MV-4-11 (cell line): ENCODE data around the gene ABCD1.

Experiments used
- DNase-seq: peaks from one replicate; lab custom pipeline; 2025; lab: John Stamatoyannopoulos, UW

Gene ABCD1

DNA sequence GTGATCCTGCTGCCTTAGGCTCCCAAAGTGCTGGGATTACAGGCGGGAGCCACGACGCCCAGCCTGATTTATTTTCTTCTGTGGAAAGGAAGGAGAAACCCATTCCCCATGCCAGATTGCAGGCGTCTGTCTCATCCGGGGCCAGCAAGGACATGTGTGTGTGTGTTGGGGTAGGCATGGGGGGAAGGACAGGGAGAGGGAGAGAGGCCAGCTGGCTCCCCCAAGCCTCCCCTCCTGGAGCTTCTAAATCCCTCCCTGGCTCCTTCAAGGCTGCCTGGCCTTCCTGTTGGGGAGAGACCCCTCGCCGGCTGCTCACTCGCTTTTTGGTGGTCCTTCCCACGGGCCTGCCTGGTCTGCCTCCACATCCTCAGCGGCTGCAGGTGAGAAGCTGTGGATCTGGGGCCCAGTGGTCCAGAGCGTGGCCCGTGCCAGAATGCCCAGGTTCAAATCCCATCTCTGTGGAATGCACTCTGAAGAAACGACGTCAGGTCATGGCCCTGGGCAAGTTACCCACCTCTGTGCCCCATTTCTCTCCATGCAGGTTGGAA, 38.0 kb downstream of the ABCD1 start:
- no peak for DNase-seq

- no peak for DNase-seq
Observed at GRCh38 chrX:153763298-153763932, 38.8 kb downstream of the ABCD1 start.

DNA sequence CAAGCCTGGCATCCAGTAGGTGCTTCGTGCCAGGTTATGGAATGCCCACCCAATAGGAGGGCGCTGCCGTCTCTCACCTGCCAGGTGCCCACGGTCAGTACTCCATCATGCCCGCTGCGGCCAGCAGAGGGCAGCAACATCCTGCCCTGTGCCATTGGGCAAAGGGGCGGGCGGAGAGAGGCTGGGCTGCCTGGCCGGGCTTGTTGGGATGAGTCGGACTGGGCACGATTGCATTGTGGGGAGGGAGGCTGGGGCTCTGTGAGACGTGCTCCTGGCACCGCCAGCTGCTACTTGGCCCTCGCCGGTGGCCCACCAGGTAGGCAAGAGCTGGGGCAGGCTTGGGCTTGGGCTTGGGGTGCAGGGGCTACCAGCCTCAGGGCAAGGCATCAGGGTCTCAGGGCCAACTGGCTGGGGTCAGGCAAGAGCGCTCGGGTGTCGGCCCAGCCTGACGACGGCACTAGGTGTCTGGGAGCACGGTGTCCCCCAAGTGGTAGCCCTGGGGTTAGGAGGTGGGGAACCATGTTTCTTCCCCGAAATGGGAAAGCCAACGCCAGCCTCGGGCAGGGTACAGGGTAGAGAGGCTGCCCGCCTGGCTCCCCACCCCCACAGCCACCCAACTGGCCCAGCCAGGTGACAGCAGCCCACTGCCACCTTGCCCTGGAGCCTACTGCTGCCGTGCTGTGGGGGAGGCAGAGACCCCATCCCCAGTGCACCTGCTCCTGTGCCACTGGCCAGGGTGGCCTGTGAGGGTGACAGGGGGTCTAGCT, 39.5 kb downstream of the ABCD1 start, which contains the start of gene PLXNB3:
TSS of gene PLXNB3 (plus strand) at position 261 of the 767 bp plus-strand sequence. CDS start 1,287 bp downstream, outside the sequence.
- peak; percentile 38 for DNase-seq

GRCh38 chrX:153764786-153765137, 40.1 kb downstream of the ABCD1 start:
- DNase-seq: no peak

- no peak for DNase-seq
Observed at GRCh38 chrX:153765138-153766079, 40.8 kb downstream of the ABCD1 start.

DNA sequence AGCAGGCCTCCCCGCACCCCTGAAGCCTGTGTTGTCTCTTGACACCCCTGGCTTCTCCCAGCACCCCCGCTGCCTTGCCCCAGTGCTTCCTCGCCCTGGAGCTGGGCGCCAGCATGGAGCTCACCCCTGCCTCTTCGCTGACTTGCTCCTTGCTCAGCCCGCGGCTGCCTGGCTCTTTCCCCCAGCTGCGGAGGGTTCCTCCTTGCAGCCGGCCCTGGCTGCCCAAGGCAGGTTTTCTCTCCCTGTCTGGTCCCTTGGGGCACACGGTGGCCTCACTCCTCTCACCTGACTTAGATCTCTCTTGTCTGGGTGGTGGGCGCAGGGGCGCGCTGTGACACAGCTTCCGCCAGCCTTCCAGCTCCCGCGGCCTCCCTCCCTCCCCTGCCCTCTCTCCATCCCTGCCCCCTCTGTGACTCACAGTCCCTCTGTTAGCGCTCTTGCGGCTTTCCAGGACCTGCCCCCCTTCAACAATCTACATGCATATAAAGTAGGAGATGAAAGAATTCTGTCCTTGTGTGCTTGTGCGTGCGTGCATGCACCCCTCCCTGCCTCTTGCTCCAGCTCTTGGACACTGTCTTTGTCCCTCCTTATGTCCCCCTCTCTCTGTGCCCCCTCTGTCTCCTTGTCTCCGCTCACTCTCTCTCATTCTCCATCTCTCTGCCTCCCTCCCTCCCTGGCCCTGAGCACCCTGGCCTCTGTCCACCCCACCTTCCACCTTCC, 41.6 kb downstream of the ABCD1 start:
- DNase-seq: peak; percentile 61

DNA sequence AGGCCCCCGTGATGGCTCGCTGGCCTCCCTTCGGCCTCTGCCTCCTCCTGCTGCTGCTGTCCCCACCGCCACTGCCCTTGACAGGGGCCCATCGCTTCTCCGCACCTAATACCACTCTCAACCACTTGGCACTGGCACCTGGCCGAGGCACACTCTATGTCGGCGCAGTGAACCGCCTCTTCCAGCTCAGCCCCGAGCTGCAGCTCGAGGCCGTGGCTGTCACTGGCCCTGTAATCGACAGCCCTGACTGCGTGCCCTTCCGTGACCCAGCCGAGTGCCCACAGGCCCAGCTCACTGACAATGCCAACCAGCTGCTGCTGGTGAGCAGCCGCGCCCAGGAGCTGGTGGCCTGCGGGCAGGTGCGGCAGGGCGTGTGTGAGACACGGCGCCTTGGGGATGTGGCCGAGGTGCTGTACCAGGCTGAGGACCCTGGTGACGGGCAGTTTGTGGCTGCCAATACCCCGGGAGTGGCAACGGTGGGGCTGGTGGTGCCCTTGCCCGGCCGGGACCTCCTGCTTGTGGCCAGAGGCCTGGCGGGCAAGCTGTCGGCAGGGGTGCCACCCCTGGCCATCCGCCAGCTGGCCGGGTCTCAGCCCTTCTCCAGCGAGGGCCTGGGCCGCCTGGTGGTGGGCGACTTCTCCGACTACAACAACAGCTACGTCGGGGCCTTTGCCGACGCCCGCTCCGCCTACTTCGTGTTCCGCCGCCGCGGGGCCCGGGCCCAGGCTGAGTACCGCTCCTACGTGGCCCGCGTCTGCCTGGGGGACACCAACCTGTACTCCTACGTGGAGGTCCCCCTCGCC, 42.4 kb downstream of the ABCD1 start:
- no peak for DNase-seq

- no peak for DNase-seq
Observed at GRCh38 chrX:153767674-153768055, 43.0 kb downstream of the ABCD1 start.

DNA sequence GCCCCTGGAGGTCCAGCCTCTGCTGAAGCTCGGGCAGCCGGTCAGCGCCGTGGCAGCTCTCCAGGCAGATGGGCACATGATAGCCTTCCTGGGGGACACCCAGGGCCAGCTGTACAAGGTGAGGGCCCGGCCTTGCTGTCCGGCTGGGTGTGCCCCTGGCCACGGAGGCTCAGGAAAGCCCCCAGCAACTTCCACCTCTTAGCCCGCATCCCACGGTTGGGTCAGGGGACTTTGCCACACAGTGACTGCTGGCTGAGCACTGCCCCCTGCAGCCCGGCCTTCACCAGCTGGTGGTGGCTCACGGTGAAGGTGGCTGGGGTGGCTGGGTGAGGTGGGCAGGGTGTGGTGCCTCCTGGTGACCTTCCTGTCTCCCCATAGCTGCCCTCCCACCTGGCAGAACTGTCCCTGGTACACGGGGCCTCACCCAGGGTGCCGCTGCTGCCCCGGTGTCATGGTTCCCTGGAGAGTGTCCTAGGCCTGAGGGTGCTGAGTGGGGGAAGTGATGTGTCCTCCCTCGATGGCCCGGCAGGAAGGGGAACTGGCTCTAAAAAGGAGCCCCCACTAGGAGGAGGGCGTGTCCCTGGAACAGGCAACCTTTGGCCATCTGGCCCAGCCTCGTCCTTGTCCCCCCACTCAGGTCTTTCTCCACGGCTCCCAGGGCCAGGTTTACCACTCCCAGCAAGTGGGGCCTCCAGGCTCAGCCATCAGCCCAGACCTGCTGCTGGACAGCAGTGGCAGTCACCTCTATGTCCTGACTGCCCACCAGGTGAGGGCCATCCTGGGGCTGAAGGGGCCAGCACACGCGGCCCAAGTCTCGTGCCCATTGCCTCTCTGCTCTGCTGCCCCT, 43.9 kb downstream of the ABCD1 start:
- DNase-seq: no peak

GRCh38 chrX:153769158-153769864, 44.7 kb downstream of the ABCD1 start:
- no peak for DNase-seq

- DNase-seq: no peak
Observed at GRCh38 chrX:153769865-153770600, 45.4 kb downstream of the ABCD1 start.

DNA sequence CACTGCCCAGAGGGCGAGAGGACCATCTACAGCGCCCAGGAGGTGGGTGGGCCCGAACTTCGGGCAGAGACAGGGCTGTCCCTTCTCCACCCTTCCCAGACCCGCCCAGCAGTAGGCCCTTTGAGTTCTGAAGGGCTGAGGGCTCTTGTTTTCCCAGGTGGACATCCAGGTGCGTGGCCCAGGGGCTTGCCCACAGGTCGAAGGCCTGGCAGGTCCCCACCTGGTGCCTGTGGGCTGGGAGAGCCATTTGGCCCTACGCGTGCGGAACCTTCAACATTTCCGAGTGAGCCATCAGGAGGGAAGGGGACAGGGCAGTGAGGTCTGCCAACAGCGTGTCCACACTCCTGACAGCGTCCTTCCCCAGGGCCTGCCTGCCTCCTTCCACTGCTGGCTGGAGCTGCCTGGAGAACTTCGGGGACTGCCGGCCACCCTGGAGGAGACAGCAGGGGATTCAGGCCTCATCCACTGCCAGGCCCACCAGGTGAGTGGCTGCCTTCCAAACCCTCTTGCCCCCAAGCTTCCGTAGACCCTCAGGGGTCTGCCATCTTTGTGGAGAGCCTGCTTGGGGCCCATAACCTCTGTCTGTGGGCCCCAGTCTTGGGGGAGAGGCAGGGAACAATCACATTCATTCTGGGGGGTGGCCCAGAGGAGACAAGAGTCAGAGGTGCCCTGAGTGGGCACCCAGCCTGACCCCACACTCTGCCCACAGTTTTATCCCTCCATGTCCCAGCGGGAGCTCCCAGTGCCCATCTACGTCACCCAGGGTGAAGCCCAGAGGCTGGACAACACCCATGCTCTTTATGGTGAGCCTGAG, 46.2 kb downstream of the ABCD1 start:
- DNase-seq: no peak

DNA sequence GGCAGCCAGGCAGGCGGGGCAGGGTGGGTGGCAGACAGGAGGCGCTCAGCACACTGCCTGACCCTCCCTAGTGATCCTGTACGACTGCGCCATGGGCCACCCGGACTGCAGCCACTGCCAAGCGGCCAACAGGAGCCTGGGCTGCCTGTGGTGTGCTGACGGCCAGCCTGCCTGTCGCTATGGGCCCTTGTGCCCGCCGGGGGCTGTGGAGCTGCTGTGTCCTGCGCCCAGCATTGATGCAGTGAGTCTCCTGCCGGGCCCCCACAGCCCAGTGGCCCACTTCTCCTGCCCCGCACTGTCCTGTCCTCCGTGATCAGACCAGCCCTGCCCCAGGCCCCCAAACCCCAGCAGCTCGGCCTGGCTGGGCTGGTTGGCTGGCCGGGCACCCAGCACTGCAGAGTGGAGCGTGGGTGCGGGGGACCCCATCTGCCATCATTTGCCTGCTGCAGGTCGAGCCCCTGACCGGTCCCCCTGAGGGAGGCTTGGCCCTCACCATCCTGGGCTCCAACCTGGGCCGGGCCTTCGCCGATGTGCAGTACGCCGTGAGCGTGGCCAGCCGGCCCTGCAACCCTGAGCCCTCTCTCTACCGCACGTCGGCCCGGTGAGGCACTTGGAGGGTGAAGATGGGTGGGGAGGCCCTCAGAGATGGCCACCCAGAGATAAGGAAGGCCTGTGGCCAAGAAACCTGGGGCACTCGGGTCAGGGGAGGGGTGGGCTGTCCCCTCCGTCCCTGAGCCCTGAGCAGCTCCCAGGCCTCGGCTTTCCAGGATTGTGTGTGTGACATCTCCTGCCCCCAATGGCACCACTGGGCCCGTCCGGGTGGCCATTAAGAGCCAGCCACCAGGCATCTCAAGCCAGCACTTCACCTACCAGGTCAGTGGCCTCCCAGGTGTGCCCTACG, 47.0 kb downstream of the ABCD1 start:
- DNase-seq: no peak

GRCh38 chrX:153772316-153773217, 47.9 kb downstream of the ABCD1 start:
- no peak for DNase-seq

GRCh38 chrX:153773218-153773611, 48.6 kb downstream of the ABCD1 start:
- DNase-seq: no peak
